NCI-H2196 treated with DMSO at 0.1 percent for 48 hours (cell line): ENCODE data around the gene ASTN2.

Source experiments
- DNase-seq: peaks from one replicate; lab custom pipeline; 2025; ENCODE audit not compliant: unreplicated experiment; lab: John Stamatoyannopoulos, UW

Gene ASTN2

GRCh38 chr9:116549786-116550660 lies 864.8 kb downstream of the ASTN2 start:
- DNase-seq = no peak

DNA sequence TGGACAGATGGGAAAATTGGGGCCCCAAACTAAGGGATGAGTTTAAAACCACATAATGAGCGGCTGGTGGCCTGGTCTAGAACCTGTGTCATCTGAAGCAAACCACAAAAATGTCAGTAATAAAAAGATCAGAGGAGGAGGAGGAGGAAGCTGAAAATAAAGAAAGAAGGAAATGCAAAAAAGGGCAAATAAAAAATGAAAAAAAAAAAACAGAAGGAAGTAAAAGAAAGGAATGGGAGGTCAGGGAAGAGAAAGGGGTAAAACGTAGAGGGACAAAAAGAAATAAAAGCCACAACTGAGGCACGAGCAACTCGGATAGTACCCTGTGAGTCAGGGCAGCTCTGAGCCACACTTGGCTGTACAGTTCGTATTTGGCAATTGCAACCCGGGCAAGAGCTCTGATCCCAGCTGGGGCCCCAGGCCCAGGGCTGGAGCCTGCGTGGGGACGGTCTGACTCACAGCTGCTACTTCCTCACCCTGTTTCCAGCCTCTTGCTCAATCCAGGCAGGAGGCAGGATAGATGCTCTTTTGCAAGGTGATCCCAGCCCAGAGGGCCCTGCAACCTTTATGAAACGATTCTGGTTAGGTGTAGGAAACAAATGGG lies 865.7 kb downstream of the ASTN2 start:
- DNase-seq = no peak

- no peak for DNase-seq
Measured at GRCh38 chr9:116547729-116548426, 867.0 kb downstream of the ASTN2 start.

- DNase-seq = no peak
Measured at GRCh38 chr9:116546711-116547581, 867.9 kb downstream of the ASTN2 start.

DNA sequence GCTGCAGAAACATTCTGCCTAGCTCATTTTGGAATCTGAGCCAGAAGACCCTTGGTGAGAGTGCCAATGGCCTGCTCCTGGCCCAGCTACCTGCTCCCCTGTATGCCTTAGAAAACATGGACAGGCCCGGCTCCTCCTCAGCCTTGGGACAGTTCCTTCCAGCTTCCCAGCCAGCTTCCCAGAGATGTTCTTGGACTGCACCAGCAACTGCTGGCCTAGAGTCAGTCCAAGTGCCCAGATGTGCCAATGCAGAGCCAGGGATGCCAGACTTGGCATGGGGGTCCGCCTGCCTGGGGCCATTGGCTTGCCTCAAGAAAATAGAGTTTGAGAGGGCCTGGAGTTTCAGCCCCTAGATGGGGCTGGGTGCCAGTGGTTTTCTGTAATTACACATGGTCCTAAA lies 870.0 kb downstream of the ASTN2 start:
- DNase-seq = no peak

GRCh38 chr9:116543731-116544400 lies 871.0 kb downstream of the ASTN2 start:
- no peak for DNase-seq

GRCh38 chr9:116541402-116541801 lies 873.5 kb downstream of the ASTN2 start:
- no peak for DNase-seq

DNA sequence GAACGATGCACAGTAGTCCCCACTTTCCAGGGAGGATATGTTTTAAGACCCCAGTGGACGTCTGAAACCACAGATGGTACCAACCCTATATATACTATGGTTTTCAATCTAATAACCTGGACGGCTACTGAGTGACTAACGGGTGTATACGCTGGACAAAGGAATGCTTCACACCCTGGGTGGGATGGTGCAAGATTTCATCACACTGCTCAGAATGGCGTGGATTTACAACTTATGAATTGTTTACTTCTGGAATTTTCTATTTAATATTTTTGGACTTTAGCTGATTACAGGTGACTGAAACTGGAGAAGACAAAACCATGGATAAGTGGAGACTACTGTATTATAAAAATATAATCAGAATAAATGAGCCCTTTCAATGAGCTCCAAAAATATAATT lies 875.3 kb downstream of the ASTN2 start:
- DNase-seq = no peak

DNA sequence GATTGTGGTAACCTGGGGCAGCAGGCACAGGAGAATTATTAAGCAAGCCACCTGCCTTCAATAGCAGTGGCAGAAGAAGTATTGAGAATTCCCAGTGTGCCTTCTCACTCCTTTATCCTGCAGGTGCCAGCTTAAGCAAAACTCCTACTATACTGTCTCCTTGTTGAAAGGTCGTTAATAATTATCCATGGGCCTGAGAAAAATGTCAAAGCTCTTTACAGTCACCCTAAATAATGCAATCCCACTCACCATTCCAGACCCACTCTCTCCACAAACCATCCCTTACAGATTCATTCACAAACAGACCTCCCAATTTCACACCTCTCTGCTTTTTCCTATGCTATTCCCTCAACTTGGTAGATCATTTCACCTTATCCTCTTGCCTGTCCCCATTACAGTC lies 889.2 kb downstream of the ASTN2 start:
- DNase-seq = no peak

DNA sequence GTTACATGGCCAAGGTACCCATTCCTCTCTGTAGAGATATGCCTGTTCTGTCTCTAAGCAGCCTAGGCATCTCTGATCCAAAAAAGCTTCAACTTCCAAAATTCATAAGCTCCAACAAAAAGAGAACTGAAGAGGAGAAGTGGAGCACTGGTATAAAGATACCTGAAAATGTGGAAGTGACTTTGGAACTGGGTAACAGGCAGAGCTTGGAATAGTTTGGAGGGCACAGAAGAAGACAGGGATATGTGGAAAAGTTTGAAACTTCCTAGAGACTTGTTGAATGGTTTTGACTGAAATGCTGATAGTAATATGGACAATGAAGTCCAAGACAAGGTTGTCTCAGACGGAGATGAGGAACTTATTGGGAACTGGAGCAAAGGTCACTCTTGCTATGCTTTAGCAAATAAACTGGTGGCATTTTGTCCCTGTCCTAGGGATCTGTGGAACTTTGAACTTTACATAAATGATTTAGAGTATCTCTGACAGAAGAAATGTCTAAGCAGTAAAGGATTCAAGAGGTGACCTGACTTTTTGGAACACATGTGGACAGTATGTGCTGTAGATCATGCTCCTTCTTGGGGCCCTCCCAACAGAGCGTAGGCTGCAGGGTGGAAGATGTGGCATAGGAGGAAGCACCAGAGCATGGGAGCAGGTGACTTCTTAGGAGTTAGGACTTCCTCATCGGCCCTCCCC lies 889.9 kb downstream of the ASTN2 start:
- no peak for DNase-seq

- no peak for DNase-seq
Measured at GRCh38 chr9:116520218-116520617, 894.6 kb downstream of the ASTN2 start.

DNA sequence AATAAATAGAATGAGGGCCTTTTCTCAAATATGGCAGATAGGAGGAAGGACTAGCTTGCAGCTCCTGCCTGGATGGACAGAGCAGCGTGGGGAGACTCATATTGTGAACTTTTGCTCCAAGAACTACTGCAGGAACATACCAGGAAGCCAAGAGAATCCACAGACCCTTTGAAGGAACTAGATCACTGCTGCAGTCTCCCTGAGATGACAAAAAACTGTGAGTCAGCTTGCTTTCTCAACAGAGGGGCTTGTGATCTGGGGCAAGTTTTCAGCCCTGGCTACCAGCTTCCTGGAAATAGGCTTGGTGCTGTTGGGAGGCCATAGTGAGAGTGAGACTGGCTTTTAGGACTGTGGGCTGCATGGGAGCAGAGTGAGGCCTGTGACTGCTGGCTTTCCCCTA lies 898.4 kb downstream of the ASTN2 start:
- no peak for DNase-seq

DNA sequence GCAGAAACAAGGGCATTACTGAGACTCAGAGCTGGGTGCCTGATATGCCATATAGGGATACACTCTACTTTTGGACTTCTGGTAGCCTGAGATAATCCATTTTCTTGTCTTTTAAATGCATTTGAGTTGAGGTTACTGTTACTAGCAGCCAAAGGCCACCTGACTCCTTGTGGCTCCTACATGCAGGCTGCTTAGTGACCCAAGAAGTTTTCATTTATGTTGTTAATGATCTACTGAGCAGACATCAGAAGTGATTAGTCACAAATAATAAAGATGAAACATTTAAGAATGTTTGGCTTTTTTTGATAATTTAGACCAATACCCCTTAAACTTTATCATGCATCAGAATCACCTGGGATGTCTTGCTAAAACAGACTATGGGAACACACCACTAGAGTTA lies 899.3 kb downstream of the ASTN2 start:
- no peak for DNase-seq

DNA sequence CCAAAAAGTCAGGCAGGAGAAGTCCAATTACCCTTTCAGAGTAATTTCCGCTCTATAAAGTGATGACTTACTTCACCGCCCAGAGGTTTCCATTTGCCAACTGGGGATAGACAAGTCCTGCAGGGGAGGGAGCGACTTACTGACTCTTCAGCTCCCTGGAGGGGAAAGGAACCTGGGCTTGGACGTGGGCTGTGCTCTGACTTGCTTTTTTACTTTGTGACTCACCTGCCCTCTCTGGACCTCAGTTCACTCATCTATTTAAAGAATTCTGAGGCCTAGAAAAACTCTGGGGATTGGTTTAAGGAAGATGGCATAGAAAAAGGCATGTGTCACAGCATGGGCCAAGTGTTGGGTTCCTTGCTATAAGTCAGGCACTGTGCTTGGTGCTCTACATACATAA lies 908.2 kb downstream of the ASTN2 start:
- no peak for DNase-seq

- DNase-seq = no peak
Measured at GRCh38 chr9:116504893-116505480, 909.9 kb downstream of the ASTN2 start.

DNA sequence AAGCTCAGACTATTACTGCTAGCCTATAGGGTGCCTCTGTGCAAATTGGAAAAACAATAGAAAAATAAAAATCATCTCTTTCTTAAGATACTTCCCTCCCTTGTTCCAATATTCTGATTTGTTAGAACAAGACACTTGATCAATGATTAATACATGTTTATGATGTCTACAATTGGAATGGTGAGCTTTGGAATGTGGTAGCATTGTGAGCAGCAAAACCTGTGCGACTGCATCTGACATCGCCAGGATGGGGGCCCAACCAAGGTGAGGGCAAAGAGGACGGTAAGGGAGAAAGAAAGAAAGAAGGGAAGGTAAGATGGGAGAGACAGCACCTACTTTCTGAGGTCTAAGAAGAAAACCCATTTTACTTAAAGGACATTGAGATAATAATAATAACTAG lies 910.8 kb downstream of the ASTN2 start:
- DNase-seq = no peak

DNA sequence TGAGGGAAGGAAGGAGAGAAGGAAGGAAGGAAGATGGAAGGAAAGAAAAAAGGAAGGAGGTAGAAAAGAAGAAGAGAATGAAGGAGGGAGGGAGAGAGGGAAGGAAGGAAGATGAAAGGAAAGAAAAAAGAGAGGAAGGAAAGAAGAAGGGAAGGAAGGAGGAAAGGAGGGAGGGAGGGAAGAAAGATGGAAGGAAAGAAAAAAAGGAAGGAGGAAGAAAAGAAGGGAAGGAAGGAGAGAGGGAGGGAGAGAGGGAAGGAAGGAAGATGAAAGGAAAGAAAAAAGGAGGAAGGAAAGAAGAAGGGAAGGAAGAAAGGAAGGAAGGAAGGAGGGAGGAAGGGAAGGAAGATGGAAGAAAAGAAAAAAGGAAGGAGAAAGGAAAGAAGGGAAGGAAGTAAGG lies 912.1 kb downstream of the ASTN2 start:
- no peak for DNase-seq

DNA sequence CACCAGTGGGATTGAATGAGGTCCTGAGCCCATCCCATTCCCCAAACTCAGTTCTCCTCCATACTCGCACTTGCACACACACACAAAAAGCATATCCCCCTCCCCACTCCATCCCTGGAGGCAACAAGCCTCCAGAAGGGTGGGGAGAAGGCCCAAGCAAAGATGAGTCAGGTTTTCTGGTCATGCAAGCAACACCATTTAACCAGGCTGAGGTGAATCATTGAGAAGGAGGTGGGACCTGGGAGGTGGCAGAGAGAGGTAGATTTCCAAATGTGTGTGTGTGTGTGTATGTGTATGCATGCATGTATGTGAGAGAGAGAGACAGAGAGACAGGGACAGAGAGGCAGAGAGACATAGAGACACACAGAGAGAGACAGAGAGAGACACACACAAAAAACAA lies 913.0 kb downstream of the ASTN2 start:
- DNase-seq = no peak

DNA sequence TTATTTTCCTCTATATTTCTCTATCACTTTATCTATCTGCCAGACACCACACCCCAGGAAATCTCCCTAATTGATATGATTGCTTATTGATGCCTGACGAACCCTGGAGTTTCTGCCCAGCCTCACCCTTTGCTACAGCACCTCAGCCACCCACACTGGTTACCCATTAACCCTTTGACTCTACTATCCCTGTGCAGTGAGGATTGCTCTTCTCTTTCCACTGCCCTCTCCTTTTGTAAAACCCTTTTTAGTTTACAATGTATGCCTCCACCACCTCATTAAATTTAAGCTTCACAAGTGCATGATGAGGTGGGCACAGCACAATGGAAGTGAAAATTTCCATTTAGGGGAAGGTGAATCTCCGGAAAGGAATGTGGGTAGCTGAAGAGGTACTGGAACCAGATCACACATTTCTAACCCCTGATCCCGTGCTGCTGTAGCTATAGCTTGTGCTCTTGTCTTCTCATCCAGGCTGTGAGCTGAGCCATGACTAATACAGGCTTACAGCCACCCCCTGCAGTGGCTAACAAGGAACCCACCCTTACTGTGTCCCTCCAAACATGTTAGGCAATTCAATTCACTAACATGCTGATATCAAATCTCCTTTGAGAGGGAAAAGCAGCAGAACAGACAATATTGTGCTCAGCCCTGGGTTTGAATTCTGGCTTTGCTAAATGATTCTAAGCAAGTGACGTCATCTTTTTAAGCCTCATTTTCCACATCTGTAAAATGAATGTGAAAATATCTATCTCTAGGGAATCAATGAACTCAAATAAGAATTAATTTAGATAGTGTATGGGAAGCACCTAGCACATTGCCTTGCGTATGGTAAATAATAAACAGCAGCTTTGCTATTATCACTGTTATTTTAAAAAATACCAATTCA lies 914.6 kb downstream of the ASTN2 start:
- no peak for DNase-seq
